Endothelial cell of umbilical vein (primary cell): ENCODE results near the gene TRIM3. TPM values are rescaled to one million over a fixed set of nuclear protein-coding genes. Genes with fewer than 3 reads are reported as not detected.

Experiments
- BruUV-seq: library from RNA; stranded (reverse); fragments of 400-500 nt; replicated peaks from 2 replicates; lab custom pipeline; 2021; lab: Mats Ljungman, UMichigan
- CTCF ChIA-PET: fragments of 300-600, 350-600 bp; sonication (Branson Sonifier 250); formaldehyde crosslinking; loops from one replicate; lab custom pipeline; 2021; ENCODE audit warnings: antibody characterized with exemption, inconsistent platforms; lab: Charles Lee
- POLR2A ChIA-PET: fragments of 300-600, 350-600 bp; sonication (Branson Sonifier 250); formaldehyde crosslinking; loops from one replicate; lab custom pipeline; 2021; ENCODE audit warnings: antibody characterized with exemption, inconsistent platforms; lab: Charles Lee
- DNase-seq: peaks from one replicate; pipeline ENCODE4 v3.0.0-alpha.2; 2011; ENCODE audit warnings: low read depth, low spot score
- FAIRE-seq: peaks from 2 replicates; lab custom pipeline; 2011; peaks lifted over from hg19 to GRCh38; lab: Jason Lieb, UNC
- H2AFZ ChIP-seq: 2 replicates; pipeline ENCODE4 v1.6.0; 2012; ENCODE audit warnings: low read depth, low read length, control low read depth, inconsistent platforms
- H3K27ac ChIP-seq: 2 replicates; pipeline ENCODE4 v1.5.1; 2011; ENCODE audit warnings: low read depth, mild to moderate bottlenecking, control low read depth, low read length, moderate library complexity; ENCODE audit not compliant: insufficient read depth
- H3K27me3 ChIP-seq, 2 experiments: 2 replicates each; pipeline versions ENCODE4 v1.6.0 to v1.6.1; 2011; ENCODE audit warnings: low read length in 2 of 2, mixed read lengths in 1 of 2; ENCODE audit not compliant: control insufficient read depth in 2 of 2, insufficient read depth in 2 of 2
- H3K36me3 ChIP-seq, 2 experiments: 2 replicates in 1 of 2; 3 replicates in 1 of 2; pipeline ENCODE4 v1.5.1; 2011; ENCODE audit warnings: low read length in 2 of 2, mild to moderate bottlenecking in 1 of 2, moderate library complexity in 1 of 2; ENCODE audit not compliant: control insufficient read depth in 2 of 2, insufficient read depth in 2 of 2; ENCODE audit errors: extremely low read depth in 1 of 2
- H3K4me1 ChIP-seq: 3 replicates; pipeline ENCODE4 v1.5.1; 2011; ENCODE audit warnings: mild to moderate bottlenecking, low read length; ENCODE audit not compliant: control insufficient read depth, insufficient read depth; ENCODE audit errors: extremely low read depth
- H3K4me2 ChIP-seq: 2 replicates; pipeline ENCODE4 v1.6.1; 2011; ENCODE audit warnings: low read length, control low read depth, mixed read lengths; ENCODE audit not compliant: insufficient read depth
- H3K4me3 ChIP-seq, 3 experiments: fragments of 200-600 bp in 1 of 3; sonication (generic), shearing (Covaris generic) in 1 of 3; replicated peaks in 1 of 3; 2 replicates each; pipeline ENCODE4 v1.5.1; 2011 to 2016; ENCODE audit warnings: control low read depth in 3 of 3, low read length in 3 of 3, mild to moderate bottlenecking in 2 of 3, inconsistent platforms in 1 of 3, low read depth in 1 of 3, moderate library complexity in 1 of 3; ENCODE audit not compliant: insufficient read depth in 1 of 3
- H3K79me2 ChIP-seq: 2 replicates; pipeline ENCODE4 v1.6.0; 2012; ENCODE audit warnings: low read length, inconsistent platforms; ENCODE audit not compliant: control insufficient read depth, insufficient read depth
- H3K9ac ChIP-seq: replicated peaks from 2 replicates; pipeline ENCODE3; 2011; ENCODE audit warnings: low read length, control low read depth; ENCODE audit not compliant: insufficient read depth; ENCODE audit errors: extremely low read depth
- H3K9me1 ChIP-seq: replicated peaks from 3 replicates; pipeline ENCODE4 v1.6.0; 2011; ENCODE audit warnings: mild to moderate bottlenecking, low read length; ENCODE audit not compliant: control insufficient read depth, insufficient read depth; ENCODE audit errors: extremely low read depth
- H3K9me3 ChIP-seq: replicated peaks from 2 replicates; pipeline ENCODE4 v1.5.1; 2012; ENCODE audit warnings: low read length, inconsistent platforms; ENCODE audit not compliant: control insufficient read depth, insufficient read depth
- H4K20me1 ChIP-seq: replicated peaks from 2 replicates; pipeline ENCODE3; 2011; ENCODE audit warnings: mild to moderate bottlenecking, low read length; ENCODE audit not compliant: control insufficient read depth, insufficient read depth; ENCODE audit errors: extremely low read depth
- CTCF ChIP-seq, 2 donors: IDR thresholded peaks; 1 replicate in 1 of 2; 2 replicates in 1 of 2; pipeline ENCODE4 v1.5.1; 2011; ENCODE audit warnings: low read length in 2 of 2, mild to moderate bottlenecking in 2 of 2, moderate library complexity in 2 of 2, control low read depth in 1 of 2, inconsistent platforms in 1 of 2, low read depth in 1 of 2; ENCODE audit not compliant: insufficient read depth in 1 of 2; ENCODE audit errors: extremely low read depth in 1 of 2
- EZH2 ChIP-seq: IDR thresholded peaks from 2 replicates; pipeline ENCODE4 v1.6.1; 2012; ENCODE audit warnings: borderline replicate concordance, low read depth, mild to moderate bottlenecking, moderate library complexity, low read length, inconsistent platforms; ENCODE audit not compliant: severe bottlenecking
- FOS ChIP-seq: IDR thresholded peaks from 2 replicates; pipeline ENCODE4 v1.6.1; 2011; ENCODE audit warnings: mild to moderate bottlenecking, low read length, moderate library complexity, borderline replicate concordance; ENCODE audit not compliant: insufficient read depth
- GATA2 ChIP-seq: IDR thresholded peaks from 2 replicates; pipeline ENCODE4 v1.7.0; 2011; ENCODE audit warnings: low read depth, mild to moderate bottlenecking, moderate library complexity, mixed read lengths, low read length; ENCODE audit not compliant: insufficient read length, insufficient read depth
- JUN ChIP-seq: IDR thresholded peaks from 2 replicates; pipeline ENCODE4 v1.6.1; 2011; ENCODE audit warnings: borderline replicate concordance, low read depth; ENCODE audit not compliant: insufficient read length, insufficient read depth
- MAX ChIP-seq: IDR thresholded peaks from 2 replicates; pipeline ENCODE4 v1.6.1; 2011; ENCODE audit not compliant: insufficient read depth, insufficient read length
- MYC ChIP-seq: IDR thresholded peaks from one replicate; pipeline ENCODE4 v1.6.1; 2011; ENCODE audit warnings: mild to moderate bottlenecking, low read depth, low read length
- POLR2A ChIP-seq: IDR thresholded peaks from 2 replicates; pipeline ENCODE4 v1.6.1; 2012; ENCODE audit warnings: low read depth, mild to moderate bottlenecking, control low read depth, low read length
- POLR2AphosphoS5 ChIP-seq: IDR thresholded peaks from 2 replicates; pipeline ENCODE4 v1.6.1; 2012; ENCODE audit warnings: low read depth, mild to moderate bottlenecking, control low read depth, low read length, moderate library complexity; ENCODE audit not compliant: insufficient read depth
- dilution Hi-C: fragments of 300-500 bp; cut with MboI; formaldehyde crosslinking; loops from one replicate; pipeline ENCODE4 v1.15.0; 2019; ENCODE audit warnings: low sequenced_read_pairs; ENCODE audit not compliant: extremely low pct_ligation_motif_present
- intact Hi-C: fragments of 100-400 bp; cut with micrococcal nuclease; formaldehyde crosslinking; loops from one replicate; pipeline ENCODE4 v1.10.0; 2022
- polyA plus RNA-seq, 4 experiments: library from polyadenylated mRNA; depleted of rRNA in 3 of 4; stranded (reverse) in 3 of 4; unstranded in 1 of 4; fragments of >200 nt; gene quantifications; 2 replicates each; pipeline versions ENCODE4 v1.2.1 to v1.2.3, GENCODE V29; 2011 to 2012; ENCODE audit warnings: missing spikeins in 1 of 4
- total RNA-seq: library from RNA; stranded (reverse); gene quantifications from 2 replicates; pipeline ENCODE4 v1.2.3, GENCODE V29; 2021

The TRIM3 gene
- total and polyA plus RNA-seq, 2 donors (not counting 3 experiments of a cell fraction or from before 2014, with no cell fraction given): 21.8 to 29.2 TPM

GRCh38 chr11:6474413-6474792 lies 662 bp upstream of the TRIM3 start:
- dilution Hi-C loops (no loop called here), intact Hi-C loops (loop anchor here (2.0 to 5.0 kb wide), 3 partner anchors 144 to 242 kb away; partner anchors contain the start of genes FHIP1B and TPP1)
- Histone ChIP-seq H4K20me1 (no peaks in the 10 kb centered on the region), H3K4me1 (peaks cover 15% of the 10 kb centered on the region), H3K4me3 (peak overlapping the region; percentile 61 to 67 (median 64)), H3K27me3 (no peaks in the 10 kb centered on the region), H3K4me2 (peak overlapping the region; percentile 93), H3K9me3 (no peaks in the 10 kb centered on the region), H3K79me2 (peaks cover 6% of the 10 kb centered on the region), H3K9me1 (no peaks in the 10 kb centered on the region), H3K9ac (peak overlapping the region; percentile 74), H2AFZ (peak overlapping the region; percentile 82), H3K36me3 (peaks cover 2 to 16% of the 10 kb centered on the region in 2 experiments), H3K27ac (peak overlapping the region; percentile 87)
- ChIA-PET CTCF (interaction anchor here (1.2 to 3.5 kb wide), 5 partner anchors 10 to 145 kb away, joined by 3 to 32 read pairs (median 3); partner anchors contain the start of gene TPP1), POLR2A (interaction anchor here (1.0 kb wide), 1 partner anchor 55 kb away, joined by 3 read pairs; no protein-coding TSS in a partner anchor)
- DNase-seq: no peak
- TF ChIP-seq POLR2AphosphoS5 (no peak), JUN (no peak), MAX (no peak), MYC (no peak), FOS (no peak), CTCF (IDR thresholded peaks at IDR 0.05; ENCODE audit: extremely low read depth in 1 of 2, insufficient read depth in 1 of 2, low read depth in 1 of 2, low read length in 2 of 2) (no peak), POLR2A (no peak), EZH2 (no peak), GATA2 (no peak)
- peak; percentile 38 for FAIRE-seq
- BruUV-seq: TSS peak; percentile 93
